Measurements from ENCODE around the gene IGLON5.

The IGLON5 gene

DNA sequence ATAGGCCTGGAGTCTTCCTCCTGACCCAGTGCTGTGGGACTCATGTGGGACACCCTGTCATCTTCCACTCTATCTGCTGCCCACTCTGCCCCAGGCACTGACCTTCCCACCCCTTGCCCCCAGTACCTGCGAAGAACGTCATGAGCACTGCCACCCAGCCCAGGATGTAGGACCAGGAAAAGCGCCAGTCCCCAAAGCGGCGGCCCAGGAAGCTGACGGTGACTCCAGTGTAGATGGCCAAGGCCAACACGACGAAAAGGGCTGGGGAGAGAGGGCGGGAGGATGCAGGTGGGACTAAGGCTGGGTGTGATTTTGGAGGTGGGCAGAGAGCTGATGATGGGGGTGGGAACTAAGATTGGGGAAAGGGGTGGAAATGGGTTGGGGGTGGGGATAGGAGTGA is 68.9 kb downstream of the IGLON5 start:
- DNase-seq (ENCODE audit: extremely low spot score) = no peak
- TF ChIP-seq, protein P1, sequence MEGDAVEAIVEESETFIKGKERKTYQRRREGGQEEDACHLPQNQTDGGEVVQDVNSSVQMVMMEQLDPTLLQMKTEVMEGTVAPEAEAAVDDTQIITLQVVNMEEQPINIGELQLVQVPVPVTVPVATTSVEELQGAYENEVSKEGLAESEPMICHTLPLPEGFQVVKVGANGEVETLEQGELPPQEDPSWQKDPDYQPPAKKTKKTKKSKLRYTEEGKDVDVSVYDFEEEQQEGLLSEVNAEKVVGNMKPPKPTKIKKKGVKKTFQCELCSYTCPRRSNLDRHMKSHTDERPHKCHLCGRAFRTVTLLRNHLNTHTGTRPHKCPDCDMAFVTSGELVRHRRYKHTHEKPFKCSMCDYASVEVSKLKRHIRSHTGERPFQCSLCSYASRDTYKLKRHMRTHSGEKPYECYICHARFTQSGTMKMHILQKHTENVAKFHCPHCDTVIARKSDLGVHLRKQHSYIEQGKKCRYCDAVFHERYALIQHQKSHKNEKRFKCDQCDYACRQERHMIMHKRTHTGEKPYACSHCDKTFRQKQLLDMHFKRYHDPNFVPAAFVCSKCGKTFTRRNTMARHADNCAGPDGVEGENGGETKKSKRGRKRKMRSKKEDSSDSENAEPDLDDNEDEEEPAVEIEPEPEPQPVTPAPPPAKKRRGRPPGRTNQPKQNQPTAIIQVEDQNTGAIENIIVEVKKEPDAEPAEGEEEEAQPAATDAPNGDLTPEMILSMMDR (IDR thresholded peaks at IDR 0.05; ENCODE audit: control extremely low read depth, extremely low read depth, low read depth, missing control alignments) = no peak
- ChIA-PET POLR2A (no interaction called here), CTCF (interaction anchor here (1.0 to 1.7 kb wide), 5 partner anchors 8 to 41 kb away, joined by 3 to 7 read pairs (median 5); partner anchors contain the start of genes C19orf84 and NKG7)
